Measurements from ENCODE around the gene NPEPL1.

NPEPL1 gene

DNA sequence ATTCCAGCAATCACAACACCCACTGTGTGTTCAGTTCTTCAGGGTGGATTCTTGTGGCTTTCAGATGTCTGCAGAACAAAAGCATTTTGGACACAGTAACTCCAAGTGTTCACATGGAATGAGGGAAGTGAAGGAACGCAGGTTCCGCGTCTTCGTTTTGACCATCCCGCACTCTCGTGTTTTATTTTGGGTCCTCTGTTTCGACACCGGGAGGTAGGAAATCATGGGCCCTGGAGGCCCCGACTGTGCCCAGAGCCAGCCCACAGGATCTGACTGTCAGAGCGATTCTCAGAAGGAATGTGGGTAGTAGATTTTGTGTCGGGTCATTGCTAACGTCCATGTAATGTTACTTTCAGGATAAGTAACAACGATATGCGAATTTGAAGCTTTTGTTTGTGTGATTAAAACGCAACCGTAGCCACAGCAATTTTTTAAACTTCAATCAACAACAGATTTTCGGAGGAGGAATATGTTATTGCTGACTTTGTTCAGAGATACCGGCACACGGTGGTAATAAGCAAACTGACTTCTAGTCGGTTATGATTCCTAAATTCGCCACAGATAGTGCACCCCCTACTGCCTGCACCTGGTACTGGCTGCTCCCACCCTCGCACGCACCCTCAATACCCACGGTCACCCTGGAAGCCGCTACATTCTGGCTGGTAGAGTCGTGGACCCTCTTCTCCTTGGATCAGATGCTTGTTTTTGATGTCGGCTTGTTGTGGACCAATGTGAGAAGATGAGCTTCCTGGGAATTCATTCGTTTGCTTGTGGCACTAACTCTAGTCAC is 10.5 kb downstream of the NPEPL1 start:
- DNase-seq = no peak

DNA sequence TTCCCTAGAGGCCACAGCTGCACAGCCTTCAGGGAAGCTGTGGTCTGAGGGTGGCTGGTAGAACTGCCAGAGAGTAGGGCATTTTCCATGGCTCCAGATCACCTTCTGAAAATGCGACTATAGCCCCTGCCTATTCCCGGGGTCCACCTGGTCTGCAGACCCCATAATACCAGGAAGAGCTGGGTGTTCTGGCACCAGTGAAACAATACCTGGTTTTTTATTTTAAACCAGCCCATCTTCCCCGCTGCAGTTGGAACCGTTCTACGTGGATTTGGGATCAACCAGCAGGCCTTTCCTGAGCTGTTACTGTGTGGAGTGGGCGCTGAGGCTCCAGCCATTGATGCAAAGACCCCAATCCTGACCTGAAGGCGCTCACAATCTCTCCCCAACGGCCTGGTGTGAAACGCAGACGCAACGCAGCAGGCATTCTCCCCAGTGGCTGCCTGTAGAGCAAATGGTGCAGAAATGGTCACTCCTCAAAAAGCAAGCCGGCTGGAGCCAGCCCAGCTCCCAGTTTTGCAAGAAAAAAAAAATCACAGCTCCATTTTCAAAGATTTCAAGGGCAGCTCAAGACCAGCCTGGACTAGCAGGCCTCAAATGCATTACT is 11.3 kb downstream of the NPEPL1 start:
- DNase-seq = no peak

DNA sequence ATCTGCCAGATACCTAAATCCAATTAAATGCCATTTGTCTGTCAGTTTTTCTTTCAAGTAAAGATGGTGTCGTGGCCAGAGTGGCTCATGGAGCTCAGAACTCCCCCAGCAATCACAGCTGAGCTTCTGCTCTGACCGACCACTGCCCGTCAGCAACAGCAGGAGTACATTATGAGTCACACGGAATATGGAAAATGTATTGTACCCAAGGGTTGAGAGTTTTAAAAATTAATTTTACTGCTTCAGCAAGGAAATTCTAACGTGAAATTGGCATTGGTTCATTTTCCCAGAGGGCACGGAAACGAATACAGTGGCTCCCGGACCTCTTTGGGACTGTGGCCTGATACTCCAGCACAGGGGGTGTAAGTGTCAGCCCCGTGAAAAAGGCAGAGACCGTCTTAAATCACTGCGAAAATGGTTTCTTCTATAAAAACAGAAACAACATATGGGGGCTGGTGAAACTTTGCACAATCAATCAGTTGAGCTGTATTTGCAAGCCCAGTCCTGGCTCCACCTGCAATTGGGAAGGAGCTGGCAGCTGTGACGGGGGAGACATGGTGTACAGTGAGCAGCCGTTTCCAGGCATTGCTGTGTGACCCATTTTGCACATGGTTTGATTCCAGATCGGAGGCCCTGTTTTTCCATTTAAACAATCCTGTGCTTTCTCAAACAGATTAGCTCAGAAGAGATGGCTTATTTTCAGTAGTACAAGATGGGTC is 12.8 kb downstream of the NPEPL1 start:
- DNase-seq = no peak

DNA sequence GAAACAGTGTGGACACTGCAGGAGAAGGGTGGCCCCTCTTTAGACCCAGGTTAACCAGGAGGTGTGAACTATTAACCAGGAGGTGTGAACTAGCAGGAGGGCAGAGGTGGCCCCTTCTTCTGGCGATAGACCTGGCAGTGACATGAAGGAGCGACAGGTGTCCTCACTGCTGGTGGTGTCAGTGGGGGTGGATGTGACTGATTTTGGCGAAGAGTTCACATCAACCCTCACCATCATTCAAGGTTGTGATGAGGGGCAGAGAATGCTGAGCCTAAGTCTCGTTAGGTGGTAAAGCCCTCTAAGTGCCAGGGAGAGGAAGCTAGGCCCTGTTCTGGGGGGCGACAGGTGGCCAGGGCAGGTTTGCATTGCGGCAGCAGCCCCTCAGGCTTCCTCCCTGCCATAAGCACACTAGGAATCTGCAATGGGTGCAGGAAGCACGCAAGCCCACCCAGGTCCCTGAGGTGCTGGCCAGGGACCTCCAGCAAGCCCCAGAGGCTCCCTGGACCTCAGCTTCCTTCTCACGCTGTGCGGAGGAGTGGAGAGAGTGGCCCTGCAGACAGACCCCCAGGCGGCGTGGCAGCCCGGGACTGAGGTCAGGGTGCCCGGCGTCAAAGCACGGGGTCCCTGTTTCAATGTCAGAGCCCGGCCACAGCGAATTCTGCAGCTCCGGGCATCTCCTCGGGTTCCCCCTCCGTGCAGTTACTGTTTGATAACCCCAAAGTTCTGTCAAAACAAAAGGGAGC is 13.7 kb downstream of the NPEPL1 start:
- no peak for DNase-seq

DNA sequence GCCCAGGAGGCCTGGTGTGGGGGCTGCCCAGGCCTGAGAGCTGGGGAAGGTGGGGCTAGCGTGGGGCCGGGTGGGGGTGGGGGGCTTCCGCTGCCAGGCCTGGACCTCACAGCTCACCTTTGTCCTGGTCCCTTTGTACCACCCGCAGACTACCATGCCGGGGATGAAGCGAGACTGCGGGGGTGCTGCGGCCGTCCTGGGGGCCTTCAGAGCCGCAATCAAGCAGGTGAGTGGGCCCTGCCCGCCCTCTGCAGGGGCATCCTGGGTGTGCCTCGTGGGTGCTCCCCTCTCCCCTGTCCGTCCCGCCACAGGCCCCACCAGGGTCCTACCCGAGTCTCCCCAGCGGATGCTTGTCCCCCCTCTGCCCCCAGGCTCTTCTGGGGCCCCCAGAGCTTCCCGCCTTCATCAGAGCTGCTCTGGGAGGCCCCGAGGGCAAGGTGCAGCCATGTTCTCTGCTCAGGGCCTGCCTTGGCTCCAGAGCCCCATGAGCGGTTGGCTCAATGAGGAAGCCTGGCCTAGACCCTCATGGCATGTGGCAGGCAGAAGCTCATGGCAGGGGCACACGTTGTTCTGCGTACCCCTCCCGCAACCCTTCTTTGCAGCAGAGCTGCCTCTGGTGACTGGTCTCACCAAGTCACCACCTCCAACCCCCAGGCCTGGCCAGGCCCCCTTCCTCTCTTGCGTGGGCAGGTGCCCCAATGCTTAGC is 14.5 kb downstream of the NPEPL1 start:
- DNase-seq = no peak

DNA sequence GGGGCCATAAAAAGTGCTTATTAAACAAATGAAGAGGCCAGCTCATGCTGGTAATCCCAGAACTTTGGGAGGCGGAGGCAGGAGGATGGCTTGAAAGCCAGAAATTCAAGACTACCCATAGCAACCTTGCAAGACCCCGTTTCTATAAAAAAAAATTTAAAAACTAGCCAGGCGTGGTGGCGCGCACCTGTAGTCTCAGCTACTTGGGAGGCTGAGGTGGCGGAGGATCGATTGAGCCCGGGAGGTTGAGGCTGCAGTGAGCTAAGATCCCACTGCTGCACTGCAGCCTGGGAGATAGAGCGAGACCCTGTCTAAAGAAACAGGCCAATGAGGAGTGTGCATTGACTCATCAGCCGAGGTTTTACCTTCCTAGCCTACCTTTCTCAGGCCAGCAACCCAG is 15.2 kb downstream of the NPEPL1 start:
- DNase-seq = no peak

DNA sequence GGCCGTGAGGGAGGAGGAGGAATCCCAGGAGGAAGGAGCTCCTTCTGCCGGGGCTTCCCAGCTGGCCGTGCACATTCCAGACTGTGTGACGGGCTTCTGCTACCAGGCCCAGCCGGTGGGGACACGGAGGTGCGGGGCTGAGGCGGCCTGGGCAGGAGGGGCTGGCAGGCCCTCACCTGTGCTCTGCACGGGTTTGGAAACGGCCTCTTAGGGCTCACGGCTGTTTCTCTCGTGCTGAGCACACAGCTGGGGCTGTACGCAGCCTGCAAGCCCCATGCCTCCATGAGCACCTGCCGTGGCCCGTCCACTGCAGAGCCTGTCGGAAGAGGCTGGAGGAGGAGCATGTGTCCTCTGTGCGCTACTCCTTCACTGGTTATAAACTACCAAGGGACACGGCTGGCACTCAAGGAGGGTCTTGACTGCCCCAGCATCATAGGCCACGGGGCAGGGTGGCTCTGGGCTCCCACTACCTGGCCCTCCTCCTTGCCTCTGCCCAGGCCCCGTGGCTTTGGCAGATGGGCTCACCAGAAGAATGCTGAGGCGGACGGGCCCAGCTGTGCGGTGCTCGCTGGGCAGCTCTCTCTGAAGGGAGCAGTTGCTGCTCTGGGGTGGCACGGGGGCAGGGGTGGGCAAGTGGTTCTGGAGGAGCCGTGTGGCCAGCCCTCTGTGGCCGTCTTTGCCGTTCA is 15.8 kb downstream of the NPEPL1 start:
- no peak for DNase-seq

DNA sequence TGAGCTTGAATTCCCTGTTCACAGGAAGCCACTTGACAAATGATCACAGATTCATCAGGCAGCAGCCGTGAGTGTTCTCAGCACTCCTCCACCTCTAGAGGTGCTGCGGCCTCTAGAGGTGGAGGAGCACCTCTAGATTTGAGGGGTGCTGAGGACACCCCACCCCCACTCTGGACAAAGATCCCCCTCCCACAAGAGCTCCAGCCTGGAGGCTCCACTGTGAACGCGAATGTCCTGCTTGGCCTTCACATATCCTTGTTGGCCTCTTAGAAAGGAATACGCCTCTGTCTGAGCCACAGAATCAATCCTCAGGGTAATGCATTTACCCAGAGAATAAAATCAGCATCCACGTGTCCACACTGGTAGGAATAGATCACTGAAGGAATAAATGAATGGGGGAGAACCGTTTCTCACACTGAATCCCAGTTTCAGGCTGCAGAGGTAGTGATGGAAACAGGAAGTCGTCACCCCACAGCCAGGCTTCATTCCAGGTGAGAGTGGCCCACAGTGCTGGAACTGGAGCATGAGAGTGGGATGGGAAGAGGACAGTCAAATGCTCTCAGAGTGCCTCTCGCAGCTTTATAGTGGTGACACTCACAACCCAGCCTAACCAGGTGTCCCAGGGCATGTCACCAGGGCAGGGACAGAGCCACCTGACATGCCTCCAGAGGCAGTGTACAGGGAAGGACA is 16.6 kb downstream of the NPEPL1 start:
- DNase-seq = no peak

DNA sequence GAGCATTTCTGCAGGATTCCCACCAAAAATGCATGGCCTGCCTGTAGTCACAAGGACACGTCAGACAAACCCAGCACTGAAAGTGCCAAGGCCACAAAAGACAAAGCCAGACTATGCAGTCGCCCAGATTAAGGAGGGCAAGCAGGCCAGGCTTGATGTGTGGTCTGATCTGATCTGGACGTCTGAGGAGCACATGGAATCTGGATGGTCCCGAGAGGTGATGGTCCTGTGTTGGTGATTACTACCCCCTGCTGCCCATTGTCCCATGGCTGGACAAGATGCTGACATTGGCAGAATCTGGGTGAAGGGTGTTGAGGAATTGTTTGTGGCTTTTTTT is 17.1 kb downstream of the NPEPL1 start:
- DNase-seq = no peak

DNA sequence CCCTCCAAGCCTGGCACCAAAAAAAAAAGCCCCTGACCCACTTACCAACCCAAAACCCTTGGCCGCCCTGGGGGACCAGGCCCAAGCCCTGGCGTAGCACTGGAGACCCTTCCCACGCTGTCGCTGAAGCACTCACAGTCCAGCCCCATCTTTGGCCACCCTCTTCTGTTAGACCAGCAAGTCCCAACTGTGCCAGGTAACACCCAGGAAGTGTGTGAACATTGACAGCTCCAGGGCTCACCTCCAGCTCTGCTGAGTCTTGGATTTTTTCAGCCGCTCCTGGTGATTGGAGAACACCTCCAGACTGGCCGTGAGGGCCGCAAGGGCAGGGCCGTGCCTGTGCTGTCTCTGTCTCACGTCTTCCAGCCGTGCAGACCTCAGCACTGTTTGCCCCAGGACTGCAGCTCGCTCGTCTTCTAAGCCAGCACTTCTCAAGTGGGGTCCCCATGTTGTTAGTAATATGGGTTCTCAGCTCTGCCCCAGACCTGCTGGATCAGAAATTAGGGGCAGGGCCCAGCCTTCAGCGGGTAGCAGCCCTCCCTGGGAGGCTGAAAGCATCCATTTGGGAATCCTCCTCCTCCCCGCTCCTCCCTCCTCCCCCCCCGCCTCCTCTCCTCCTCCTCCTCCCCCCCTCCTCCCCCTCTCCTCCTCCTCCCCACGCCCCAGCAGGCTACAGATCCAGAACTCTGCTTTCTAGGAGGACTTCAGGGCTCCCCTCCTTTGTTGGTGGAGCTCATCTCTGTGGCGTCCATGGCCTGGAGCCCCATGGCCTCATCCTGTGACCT is 18.1 kb downstream of the NPEPL1 start:
- DNase-seq = no peak

DNA sequence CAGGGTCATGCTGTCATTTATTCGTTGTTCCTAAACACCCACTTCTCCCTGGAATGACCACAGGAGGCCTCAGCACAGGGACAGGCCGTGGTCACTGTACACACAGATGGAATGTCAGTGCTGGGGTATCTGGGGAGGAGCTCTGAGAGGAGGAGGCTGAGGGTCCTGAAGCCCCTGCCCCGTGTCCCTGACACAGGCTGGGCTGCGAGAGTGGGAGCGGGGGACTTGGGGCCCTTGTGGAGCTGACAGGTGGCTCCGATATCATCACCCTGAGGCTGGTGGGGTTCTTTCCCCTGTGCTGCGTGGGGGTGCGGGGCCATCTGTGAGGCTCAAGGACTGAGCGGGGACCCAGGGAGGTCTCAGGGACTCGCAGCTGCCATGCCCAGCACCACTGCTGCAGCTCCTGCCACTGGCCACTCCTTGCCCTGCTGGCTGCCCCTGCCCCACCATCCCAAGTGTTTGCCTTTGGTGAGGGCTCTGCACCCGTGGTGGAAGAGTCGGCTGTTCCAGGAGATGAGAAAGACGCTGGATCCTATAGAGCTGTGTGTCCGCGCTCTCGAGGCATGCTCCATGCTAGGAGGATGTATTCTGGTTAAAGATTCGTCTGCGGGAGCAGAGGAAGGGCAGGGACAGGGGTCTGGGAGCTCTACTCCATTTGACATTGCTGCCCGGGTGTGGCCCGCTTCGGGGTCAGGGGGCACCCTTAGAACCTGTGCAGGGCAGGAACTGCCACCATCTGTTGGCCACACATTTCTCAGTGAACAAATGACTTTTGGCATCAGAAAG is 18.9 kb downstream of the NPEPL1 start:
- DNase-seq = no peak

DNA sequence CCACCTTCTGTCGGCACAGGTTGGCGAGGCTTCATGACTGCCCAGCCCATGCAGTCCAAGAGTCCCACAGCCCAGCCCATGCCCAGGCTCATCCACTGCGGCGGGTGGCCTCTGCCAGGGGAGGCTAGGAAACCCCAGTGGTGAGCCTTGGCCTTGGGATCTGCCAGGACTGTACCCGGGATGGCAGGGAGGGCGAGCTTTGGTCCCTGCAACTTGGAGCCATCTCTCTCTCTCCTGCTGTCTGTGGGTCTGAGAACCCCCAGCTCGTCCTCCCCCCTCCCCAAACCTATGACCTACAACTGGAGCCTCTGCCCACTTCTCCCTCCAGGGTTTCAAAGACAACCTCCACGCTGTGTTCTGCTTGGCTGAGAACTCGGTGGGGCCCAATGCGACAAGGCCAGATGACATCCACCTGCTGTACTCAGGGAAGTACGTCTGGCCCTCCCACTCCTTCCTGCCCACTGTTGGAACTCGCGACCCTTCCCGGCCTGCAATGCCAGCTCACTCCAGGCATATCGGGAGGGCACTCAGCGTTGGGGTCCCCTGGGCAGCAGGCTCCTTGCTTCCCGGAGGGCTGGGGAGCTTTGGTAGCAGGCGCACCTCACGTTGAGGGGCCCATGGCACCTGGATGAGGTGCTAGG is 19.7 kb downstream of the NPEPL1 start:
- DNase-seq = no peak

DNA sequence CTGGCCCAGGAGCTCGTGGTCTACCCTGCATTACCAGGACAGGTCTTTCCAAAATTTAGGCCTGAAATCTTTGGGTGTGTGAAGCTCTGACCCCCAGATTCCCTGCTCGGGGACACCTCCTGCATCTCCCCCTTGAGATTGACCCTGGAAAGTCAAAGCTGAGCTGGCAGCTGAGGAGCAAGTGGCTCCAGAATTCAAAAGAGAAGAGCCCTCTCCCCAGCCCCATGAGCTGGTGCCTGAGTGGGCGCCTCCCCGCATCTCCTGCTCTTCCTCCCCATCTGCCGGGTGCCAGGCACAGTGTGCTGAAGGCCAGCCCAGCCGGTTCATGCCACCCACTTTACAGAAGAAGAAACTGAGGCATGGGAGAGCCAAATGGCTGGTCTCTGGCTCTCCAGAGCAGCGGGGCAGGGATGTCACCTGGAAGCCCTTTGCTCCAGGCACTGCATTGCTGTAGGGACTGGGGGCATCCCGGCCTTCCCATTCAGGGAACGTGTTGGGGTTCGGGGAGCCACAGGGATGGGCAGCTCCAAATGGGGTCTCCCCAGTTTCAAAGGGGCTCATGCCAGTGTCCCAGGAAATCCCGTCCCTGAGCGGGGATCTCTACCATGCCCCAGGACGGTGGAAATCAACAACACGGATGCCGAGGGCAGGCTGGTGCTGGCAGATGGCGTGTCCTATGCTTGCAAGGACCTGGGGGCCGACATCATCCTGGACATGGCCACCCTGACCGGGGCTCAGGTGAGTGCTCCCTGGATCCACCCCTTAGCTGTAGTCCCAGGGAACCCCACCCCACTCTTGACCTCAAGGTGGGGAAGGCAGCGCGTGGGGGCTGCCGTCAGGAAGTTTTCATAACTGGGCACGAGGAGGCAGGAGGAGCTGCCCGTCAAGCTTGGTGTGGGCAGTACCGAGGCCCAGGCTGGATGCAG is 20.5 kb downstream of the NPEPL1 start:
- no peak for DNase-seq

DNA sequence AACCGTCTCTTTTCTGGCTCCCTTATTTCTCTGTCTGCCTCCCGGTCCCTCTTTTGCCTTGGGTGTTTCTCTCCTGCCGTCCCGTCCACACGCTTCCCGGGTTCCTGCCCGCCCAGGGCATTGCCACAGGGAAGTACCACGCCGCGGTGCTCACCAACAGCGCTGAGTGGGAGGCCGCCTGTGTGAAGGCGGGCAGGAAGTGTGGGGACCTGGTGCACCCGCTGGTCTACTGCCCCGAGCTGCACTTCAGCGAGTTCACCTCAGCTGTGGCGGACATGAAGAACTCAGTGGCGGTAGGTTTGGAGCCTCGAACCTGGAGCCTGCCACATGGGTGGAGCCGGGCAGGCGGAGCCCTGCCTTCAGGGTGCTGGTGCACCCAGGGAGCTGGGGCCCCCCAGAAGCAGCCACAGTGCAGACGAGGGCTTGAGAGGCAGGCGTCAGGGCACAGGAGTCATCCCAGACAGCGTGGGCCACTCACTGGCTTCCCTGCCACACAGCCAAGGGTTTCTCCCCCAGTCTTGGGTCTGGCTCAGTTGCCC is 21.3 kb downstream of the NPEPL1 start:
- DNase-seq = no peak

DNA sequence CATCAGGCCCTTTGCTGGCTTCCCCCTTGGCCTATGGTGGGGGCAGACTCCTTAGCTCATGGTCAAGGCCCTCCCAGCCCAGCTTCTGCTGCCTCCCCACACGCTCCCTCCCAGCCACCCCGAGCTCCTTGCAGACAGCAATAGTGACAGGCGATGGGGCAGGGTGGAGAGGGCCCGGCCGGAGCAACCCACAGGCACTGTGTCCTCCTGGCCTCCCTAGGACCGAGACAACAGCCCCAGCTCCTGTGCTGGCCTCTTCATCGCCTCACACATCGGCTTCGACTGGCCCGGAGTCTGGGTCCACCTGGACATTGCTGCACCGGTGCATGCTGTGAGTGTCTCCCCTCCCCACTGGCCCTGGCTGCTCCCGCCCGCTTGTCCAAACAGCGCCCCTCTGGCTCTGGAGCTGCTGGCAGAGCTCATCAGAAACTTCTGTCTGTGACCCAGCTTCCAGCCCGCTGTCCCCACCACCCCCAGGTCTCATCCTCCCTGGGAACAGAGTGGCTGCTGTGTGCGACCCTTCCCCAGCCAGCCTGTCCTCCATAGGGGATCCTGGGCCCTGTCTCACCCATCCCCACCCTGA is 21.8 kb downstream of the NPEPL1 start:
- DNase-seq = no peak

DNA sequence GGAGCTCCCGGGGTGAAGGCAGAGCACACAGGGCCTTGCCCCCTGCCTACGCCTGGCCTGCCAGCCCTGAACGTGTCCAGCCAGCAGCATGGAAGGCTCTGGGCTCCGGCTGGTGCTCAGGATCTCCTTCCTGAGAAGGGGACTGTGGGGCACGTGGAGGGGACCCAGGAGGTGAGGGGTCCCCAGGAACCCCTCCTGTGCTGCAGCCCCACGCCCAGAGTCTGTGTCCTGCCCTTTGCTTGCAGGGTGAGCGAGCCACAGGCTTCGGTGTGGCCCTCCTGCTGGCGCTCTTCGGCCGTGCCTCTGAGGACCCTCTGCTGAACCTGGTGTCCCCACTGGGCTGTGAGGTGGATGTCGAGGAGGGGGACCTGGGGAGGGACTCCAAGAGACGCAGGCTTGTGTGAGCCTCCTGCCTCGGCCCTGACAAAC is 22.3 kb downstream of the NPEPL1 start:
- DNase-seq = no peak

DNA sequence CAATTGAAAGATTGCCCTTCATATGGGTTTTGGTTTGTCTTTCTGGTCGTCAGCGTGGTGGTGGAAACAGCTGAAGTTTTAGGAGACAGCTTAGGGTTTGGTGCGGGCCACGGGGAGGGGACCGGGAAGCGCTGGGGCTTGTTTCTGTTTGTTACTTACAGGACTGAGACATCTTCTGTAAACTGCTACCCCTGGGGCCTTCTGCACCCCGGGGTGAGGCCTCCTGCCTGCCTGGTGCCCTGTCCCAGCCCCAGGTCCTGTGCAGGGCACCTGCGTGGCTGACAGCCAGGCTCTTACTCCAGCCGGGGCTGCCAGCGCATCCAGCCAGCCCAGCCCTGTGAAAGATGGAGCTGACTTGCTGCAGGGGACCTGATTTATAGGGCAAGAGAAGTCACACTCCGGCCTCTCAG is 22.8 kb downstream of the NPEPL1 start:
- DNase-seq = no peak
